Activated T-cell treated with anti-CD3 and anti-CD28 coated beads, Interleukin-2, amount 50 U/mL, for 72 hours (primary cell): ENCODE data around the gene POT1. TPM values are rescaled to one million over a fixed set of nuclear protein-coding genes. Genes with fewer than 3 reads are reported as not detected.

Source experiments
- ATAC-seq, 2 donors: fragments of 150-1000 bp; cut with Tn5 transposase; replicated peaks in 1 of 2; 2 replicates each; pipeline ENCODE4 v1.10.0; 2021; ENCODE audit warnings: moderate library complexity in 2 of 2, mild to moderate bottlenecking in 1 of 2
- DNase-seq, 2 donors: peaks; one replicate each; pipeline ENCODE4 v3.0.0; 2021 to 2022; ENCODE audit warnings: mixed read lengths in 1 of 2
- H3K27ac Mint-ChIP-seq: one replicate; pipeline ENCODE4 v1.8.0; 2022; ENCODE audit warnings: mild to moderate bottlenecking, moderate library complexity, mixed read lengths
- H3K27me3 Mint-ChIP-seq: one replicate; pipeline ENCODE4 v1.8.0; 2022; ENCODE audit warnings: low read depth, mixed read lengths
- H3K36me3 Mint-ChIP-seq, 2 donors: one replicate each; pipeline ENCODE4 v1.8.0; 2022; ENCODE audit warnings: mixed read lengths in 2 of 2, mild to moderate bottlenecking in 1 of 2; ENCODE audit not compliant: insufficient read depth in 2 of 2
- H3K4me1 Mint-ChIP-seq: one replicate; pipeline ENCODE4 v1.8.0; 2022; ENCODE audit warnings: low read depth, mixed read lengths
- H3K4me3 Mint-ChIP-seq, 2 donors: one replicate each; pipeline ENCODE4 v1.8.0; 2022; ENCODE audit warnings: mild to moderate bottlenecking in 2 of 2, mixed read lengths in 2 of 2, moderate library complexity in 2 of 2
- H3K9me3 Mint-ChIP-seq, 2 donors: one replicate each; pipeline ENCODE4 v1.8.0; 2022; ENCODE audit warnings: mixed read lengths in 2 of 2
- total RNA-seq, 2 donors: library from RNA; stranded (reverse); gene quantifications; one replicate each; pipeline ENCODE4 v1.2.3, GENCODE V29; 2022

The POT1 gene
- total RNA-seq, 2 donors from 2014 or later = 39.5 to 42.9 TPM

DNA sequence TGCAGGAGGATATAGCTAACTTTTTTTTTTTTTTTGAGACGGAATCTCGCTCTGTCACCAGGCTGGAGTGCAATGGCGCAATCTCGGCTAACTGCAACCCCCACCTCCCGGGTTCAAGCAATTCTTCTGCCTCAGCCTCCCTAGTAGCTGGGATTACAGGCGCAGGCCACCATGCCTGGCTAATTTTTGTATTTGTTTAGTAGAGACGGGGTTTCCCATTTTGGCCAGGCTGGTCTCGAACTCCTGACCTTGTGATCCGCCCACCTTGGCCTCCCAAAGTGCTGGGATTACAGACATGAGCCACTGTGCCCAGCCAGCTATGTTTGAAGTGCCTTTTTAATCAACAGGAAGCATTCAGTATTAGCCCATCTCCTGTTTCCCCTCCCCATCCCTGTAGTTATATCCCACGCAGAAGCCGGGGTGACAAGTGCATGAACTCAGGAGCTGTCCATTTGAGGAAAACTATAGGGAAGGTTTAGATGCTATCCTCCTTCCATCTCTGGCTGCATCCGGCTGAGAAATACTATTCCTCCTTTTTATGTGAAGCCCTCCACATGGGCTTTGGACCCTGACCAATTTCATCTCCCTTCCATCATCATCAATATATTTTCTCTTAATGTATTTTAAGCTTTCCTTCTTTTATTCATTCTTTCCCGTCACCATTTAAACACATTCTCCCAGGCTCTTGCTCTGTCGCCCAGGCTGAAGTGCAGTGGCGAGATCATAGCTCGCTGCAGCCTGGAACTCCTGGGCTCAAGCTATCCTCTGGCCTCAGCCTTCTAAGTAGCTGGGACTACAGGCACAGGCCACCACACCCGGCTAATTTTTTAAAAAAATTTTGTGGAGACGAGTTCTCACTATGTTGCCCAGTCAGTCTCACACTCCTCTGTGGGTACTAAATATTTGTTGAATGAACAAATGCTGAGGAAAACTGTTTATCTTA lies 1.3 kb upstream of the POT1 start:
- ATAC-seq (no peak), DNase-seq (no peak)
- H3K27ac Mint-ChIP-seq = peak overlapping the region; percentile 39
- peaks cover 22% of the 10 kb centered on the region for H3K4me1 Mint-ChIP-seq
- H3K4me3 Mint-ChIP-seq = peak overlapping the region; percentile 4 to 43
- H3K36me3 Mint-ChIP-seq = peaks cover 4 to 10% of the 10 kb centered on the region in 2 donors
- no peaks in the 10 kb centered on the region for H3K27me3 Mint-ChIP-seq
- H3K9me3 Mint-ChIP-seq = no peaks in the 10 kb centered on the region

DNA sequence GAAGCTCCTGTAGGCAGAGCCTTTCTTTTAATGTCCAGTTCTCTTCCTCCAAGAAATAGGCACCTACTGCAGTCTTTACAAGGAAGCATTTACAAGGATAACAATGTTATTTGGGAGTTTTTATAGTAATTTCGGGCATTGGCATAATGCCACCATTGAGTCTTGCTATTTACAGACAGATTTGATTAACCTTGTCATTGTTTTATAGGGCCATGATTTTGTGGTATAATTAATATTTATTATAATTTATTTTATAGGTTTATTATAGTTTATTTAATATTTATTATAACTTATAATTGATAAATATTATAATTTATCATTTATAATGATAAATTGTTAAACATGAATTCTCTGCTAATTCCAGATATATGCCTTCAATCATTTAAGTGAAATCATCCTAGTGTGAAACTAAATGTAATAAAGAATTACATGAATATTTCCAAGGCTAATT lies 573 bp upstream of the POT1 start:
- ATAC-seq (no peak), DNase-seq (no peak)
- Mint-ChIP-seq H3K9me3 (no peaks in the 10 kb centered on the region), H3K27ac (no peak overlapping the region), H3K4me3 (peak overlapping the region; percentile 96 to 97), H3K4me1 (peaks cover 29% of the 10 kb centered on the region), H3K36me3 (peaks cover 7 to 11% of the 10 kb centered on the region in 2 donors), H3K27me3 (no peaks in the 10 kb centered on the region)

DNA sequence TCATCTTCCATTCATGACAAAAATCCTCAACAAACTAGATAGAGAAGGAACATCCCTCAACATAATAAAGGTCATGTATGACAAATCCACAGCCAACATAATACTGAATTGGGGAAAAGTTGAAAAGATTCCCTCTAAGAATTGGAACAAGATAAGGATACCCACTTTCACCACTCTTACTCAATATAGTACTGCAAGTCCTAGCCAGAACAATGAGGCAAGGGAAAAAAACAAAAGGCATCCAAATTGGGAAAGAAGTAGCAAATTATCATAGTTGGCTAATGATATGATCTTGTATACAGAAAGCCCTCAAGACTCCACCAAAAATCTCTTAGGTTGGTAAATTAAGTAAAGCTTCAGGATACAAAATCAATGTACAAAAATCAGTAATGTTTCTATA lies 4.7 kb downstream of the POT1 start:
- H3K4me1 Mint-ChIP-seq = peaks cover 59% of the 10 kb centered on the region
- H3K27ac Mint-ChIP-seq = no peak overlapping the region
- H3K36me3 Mint-ChIP-seq = peaks cover 9 to 20% of the 10 kb centered on the region in 2 donors

DNA sequence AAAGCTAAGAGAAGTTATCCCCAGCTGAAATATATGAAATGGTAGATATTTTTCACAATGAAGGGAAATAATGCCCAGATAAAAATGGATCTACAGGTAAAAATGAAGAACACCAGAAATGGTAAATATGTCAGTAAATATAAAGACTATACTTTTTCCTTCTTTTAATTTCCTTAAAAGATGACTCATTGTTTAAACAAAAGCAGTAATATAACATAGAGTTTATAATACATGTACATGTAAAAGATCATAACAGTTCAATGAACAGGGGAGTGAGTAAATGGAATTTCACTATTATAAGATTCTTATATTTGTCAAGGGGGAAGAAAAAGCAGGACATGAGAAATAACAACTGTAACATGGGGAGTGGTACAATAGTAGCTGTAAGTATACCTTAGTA lies 7.4 kb downstream of the POT1 start:
- DNase-seq (no peak), ATAC-seq (no peak)
- H3K27me3 Mint-ChIP-seq = no peaks in the 10 kb centered on the region
- peaks cover 46% of the 10 kb centered on the region for H3K4me1 Mint-ChIP-seq
- H3K4me3 Mint-ChIP-seq = no peak overlapping the region
- no peak overlapping the region for H3K27ac Mint-ChIP-seq
- H3K36me3 Mint-ChIP-seq = peaks cover 7 to 9% of the 10 kb centered on the region in 2 donors
- H3K9me3 Mint-ChIP-seq = no peaks in the 10 kb centered on the region

More for the DNA sequence above, 4.7 kb downstream of the POT1 start:
- ATAC-seq (no peak), DNase-seq (no peak)
- no peaks in the 10 kb centered on the region for H3K9me3 Mint-ChIP-seq
- H3K27me3 Mint-ChIP-seq = no peaks in the 10 kb centered on the region
- no peak overlapping the region for H3K4me3 Mint-ChIP-seq

DNA sequence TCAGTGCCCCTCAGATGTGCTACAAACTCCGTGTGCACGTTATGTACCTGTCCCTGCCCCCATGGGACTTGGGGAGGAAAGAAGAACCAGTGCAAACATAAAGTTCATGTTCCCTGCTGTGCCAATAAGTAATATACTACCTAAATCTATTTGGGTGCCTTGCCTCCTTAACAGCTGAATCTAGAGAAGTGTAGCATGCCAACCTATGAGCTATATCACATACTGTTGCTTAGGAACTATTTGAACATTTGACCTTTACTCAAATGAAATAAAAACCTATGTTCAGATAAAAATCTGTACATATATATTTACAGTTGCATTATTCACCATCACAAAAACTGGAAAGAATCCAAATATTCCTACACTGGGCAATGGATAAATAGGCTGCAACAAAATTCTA lies 9.8 kb downstream of the POT1 start:
- Mint-ChIP-seq H3K36me3 (peaks cover 5 to 8% of the 10 kb centered on the region in 2 donors), H3K4me3 (no peak overlapping the region), H3K9me3 (no peaks in the 10 kb centered on the region), H3K4me1 (peaks cover 26% of the 10 kb centered on the region), H3K27ac (no peak overlapping the region), H3K27me3 (no peaks in the 10 kb centered on the region)
- no peak for ATAC-seq
- no peak for DNase-seq

DNA sequence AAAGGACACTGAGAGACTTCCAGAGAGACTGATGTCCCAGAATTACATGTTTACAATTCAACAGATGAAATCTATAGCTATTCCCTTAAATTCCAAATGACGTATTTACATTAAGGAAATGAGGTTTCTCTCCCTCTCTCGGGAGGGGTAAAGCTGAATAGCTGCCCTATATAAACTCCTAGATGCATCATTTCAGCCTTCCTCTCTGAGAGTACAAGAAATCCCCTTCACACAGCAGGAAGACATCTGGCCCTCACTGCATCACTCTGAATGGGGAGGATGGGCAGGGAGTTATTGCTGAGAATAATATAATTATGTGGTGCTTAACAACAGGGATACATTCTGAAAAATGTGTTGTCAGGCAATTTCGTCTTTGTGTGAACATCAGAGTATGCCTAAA lies 11.0 kb downstream of the POT1 start:
- H3K36me3 Mint-ChIP-seq = peaks cover 4 to 5% of the 10 kb centered on the region in 2 donors
- no peak overlapping the region for H3K4me3 Mint-ChIP-seq
- ATAC-seq (peak in 1 of 2 donors; percentile 80), DNase-seq (no peak)
- H3K27me3 Mint-ChIP-seq = no peaks in the 10 kb centered on the region
- peaks cover 15% of the 10 kb centered on the region for H3K4me1 Mint-ChIP-seq
- H3K9me3 Mint-ChIP-seq = no peaks in the 10 kb centered on the region
- no peak overlapping the region for H3K27ac Mint-ChIP-seq

DNA sequence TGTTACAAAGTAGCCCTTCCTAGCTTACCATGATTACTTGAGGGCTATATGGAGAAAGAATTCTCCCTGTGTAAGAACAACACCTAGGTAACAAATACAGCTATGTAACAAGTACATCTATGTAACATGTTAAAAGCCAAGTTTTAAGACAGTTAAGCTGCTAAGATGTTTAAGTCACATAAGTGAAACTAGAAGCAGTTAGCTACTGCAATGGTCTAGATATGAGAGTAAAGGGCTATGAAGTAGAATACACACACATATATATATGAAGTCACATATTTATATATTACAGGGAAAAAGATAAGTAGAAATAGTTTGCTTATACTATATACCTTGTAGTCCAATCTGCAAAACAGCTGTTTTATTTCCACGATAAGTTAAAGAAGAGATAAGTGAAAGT lies 14.4 kb downstream of the POT1 start:
- ATAC-seq = no peak
- peak overlapping the region; percentile 22 for H3K27ac Mint-ChIP-seq
- H3K4me1 Mint-ChIP-seq = no peaks in the 10 kb centered on the region
- no peaks in the 10 kb centered on the region for H3K27me3 Mint-ChIP-seq
- no peaks in the 10 kb centered on the region for H3K9me3 Mint-ChIP-seq
- H3K36me3 Mint-ChIP-seq = peaks cover 6 to 9% of the 10 kb centered on the region in 2 donors
- no peak for DNase-seq
- H3K4me3 Mint-ChIP-seq = no peak overlapping the region

DNA sequence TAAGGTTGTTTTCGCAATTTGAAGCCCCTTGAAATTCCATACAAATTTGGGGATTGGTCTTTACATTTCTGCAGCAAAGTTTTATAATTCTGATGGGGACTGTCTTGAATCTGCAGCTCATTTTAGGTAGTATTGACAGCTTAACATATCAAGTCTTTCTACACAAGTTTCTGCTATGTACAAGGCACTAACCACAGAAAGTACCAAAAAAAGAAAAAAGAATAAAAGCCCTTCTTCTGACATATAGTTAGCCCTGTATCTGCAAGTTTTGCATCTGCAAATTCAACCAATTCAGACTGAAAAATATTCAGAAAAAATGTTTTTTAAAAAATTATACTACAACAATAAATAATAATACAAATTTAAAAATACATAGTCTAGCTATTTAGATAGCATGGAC lies 15.3 kb downstream of the POT1 start:
- Mint-ChIP-seq H3K36me3 (peaks cover 4 to 9% of the 10 kb centered on the region in 2 donors), H3K27ac (no peak overlapping the region), H3K27me3 (no peaks in the 10 kb centered on the region), H3K4me3 (no peak overlapping the region), H3K4me1 (no peaks in the 10 kb centered on the region), H3K9me3 (no peaks in the 10 kb centered on the region)
- no peak for ATAC-seq
- no peak for DNase-seq

DNA sequence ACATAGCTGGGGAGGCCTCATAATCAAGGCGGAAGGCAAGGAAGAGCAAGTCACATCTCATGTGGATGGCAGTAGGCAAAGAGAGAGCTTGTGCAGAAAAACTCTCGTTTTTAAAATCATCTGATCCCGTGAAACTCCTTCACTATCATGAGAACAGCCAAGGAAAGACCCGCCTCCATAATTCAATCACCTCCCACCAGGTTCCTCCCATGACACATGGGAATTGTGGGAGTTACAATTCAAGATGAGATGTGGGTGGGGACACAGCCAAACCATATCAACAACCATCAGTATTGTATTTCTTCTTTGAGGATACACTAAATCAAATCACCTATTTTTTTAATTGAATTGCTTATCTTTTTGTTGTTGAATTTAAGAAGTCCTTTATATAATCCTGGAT lies 16.7 kb downstream of the POT1 start:
- DNase-seq = no peak
- Mint-ChIP-seq H3K27me3 (no peaks in the 10 kb centered on the region), H3K9me3 (no peaks in the 10 kb centered on the region), H3K27ac (no peak overlapping the region), H3K4me3 (no peak overlapping the region), H3K4me1 (peaks cover 7% of the 10 kb centered on the region), H3K36me3 (peaks cover 3 to 9% of the 10 kb centered on the region in 2 donors)
- no peak for ATAC-seq

DNA sequence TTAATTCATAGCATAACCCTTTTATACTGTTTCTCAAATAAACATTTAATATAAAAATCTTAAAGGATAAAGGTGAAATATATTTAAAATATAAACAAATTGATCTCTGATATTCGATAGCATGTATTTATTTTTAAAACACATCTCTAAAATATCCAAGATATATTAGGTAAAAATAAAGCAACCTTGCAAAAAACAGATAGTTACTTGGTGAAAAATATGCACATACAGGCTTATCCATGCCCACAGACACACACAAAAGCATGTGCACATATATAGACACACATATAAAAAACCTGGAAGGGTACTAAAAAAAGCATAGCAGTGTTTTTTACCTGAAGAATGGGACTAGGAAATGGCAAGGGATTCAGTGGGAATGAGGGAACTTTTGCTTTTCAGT lies 19.8 kb downstream of the POT1 start:
- DNase-seq (no peak), ATAC-seq (no peak)
- no peak overlapping the region for H3K27ac Mint-ChIP-seq
- H3K4me1 Mint-ChIP-seq = peaks cover 7% of the 10 kb centered on the region
- H3K9me3 Mint-ChIP-seq = no peaks in the 10 kb centered on the region
- H3K27me3 Mint-ChIP-seq = no peaks in the 10 kb centered on the region
- peaks cover 5 to 12% of the 10 kb centered on the region in 2 donors for H3K36me3 Mint-ChIP-seq
- no peak overlapping the region for H3K4me3 Mint-ChIP-seq

DNA sequence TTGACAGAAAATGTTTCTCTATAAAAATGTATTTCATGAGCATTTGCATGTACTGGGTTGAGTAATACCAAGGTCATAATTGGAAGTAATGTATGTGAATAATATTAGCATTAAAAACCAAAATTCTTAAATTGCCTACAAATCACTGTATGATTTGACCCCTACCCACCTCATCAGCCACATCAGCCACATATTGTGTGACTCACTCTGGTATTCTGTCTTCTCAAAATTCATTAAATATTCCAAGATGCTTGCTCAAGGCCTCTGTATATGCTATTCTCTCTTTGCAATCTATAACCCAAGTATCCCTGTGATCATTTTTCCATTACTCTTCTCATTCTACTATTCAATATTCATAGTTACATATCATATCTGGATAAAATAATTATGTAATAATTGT lies 21.4 kb downstream of the POT1 start:
- Mint-ChIP-seq H3K27me3 (no peaks in the 10 kb centered on the region), H3K4me3 (no peak overlapping the region), H3K27ac (no peak overlapping the region), H3K9me3 (peaks cover 2% of the 10 kb centered on the region in 2 donors), H3K4me1 (peaks cover 7% of the 10 kb centered on the region), H3K36me3 (peaks cover 7 to 17% of the 10 kb centered on the region in 2 donors)
- ATAC-seq = no peak
- no peak for DNase-seq

DNA sequence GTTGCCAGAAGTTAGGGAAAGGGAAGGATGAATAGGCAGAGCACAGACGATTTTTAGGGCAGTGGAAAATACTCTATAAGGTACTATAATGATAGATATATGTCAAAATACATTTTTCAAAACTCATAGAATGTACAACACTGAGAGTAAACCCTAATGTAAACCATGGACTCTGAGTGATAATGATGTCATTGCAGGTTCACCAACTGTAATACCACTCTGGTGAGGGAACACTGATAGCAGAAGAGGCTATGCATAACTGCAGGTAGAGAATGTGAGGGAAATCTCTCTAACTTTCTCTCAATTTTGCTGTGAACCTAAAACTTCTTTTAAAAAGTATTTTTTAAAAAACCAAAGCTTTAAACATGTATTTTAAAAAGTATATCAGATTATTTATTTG lies 22.1 kb downstream of the POT1 start:
- Mint-ChIP-seq H3K4me3 (no peak overlapping the region), H3K9me3 (peaks cover 2% of the 10 kb centered on the region in 2 donors), H3K27ac (no peak overlapping the region), H3K36me3 (peaks cover 4 to 17% of the 10 kb centered on the region in 2 donors), H3K4me1 (peaks cover 7% of the 10 kb centered on the region), H3K27me3 (no peaks in the 10 kb centered on the region)
- ATAC-seq (no peak), DNase-seq (no peak)

DNA sequence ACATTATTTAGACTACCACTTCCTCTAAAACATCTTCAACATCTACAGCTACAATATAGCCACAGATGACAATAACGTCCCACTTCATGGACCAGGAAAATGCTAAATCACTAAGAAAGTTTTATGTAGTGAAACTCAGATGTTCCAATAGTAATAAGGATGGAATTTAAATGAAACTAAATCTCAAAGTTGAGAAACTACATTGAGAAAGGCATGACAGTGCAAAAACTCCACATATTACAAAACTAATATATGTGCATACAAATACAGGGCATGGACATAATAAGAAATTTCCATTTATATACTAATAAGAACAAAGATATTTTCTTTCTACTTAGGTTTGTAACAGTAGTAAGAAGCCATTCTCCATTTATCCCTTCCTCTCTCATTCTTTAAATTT lies 31.1 kb downstream of the POT1 start:
- DNase-seq = no peak
- H3K27me3 Mint-ChIP-seq = no peaks in the 10 kb centered on the region
- peaks cover 14 to 24% of the 10 kb centered on the region in 2 donors for H3K36me3 Mint-ChIP-seq
- H3K9me3 Mint-ChIP-seq = peaks cover 2 to 4% of the 10 kb centered on the region in 2 donors
- H3K4me3 Mint-ChIP-seq = no peak overlapping the region
- H3K4me1 Mint-ChIP-seq = peaks cover 10% of the 10 kb centered on the region
- H3K27ac Mint-ChIP-seq = no peak overlapping the region
- ATAC-seq = no peak
